Esophagus muscularis mucosa (tissue), 3 donors: ENCODE measurements around the gene AKAP13.

Source experiments
- EP300 ChIP-seq: sonication (generic); formaldehyde crosslinking; IDR thresholded peaks from one replicate; pipeline ENCODE4 v1.6.1; 2017; ENCODE audit warnings: antibody characterized with exemption
- TF ChIP-seq, protein P1 (sequence below), 3 experiments: fragments of 200-600 bp in 2 of 3; fragments of 450-650 bp in 1 of 3; sonication (generic) in 2 of 3; IDR thresholded peaks; one replicate each; pipeline ENCODE4 v1.5.1; 2017 to 2019; ENCODE audit warnings: antibody characterized with exemption in 3 of 3, mild to moderate bottlenecking in 2 of 3, moderate library complexity in 1 of 3

DNA sequence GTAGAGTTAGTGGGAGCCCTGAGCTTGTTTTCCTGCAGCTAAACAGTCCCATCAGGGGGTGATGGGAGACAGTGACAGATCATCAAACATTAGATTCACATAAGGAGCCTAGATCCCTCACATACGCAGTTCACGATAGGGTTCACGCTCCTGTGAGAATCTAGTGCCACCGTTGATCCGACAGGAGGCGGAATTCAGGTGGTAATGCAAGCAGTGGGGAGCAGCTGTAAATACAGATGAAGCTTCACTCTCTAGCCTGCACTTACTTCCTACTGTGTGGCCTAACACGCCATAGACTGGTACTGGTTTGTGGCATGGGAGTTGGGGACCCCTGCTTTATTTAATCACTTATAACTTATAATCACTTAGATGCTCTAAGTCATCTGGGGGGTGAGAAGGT lies 179.1 kb downstream of the AKAP13 start:
- no peak for TF ChIP-seq EP300
- TF ChIP-seq, protein P1, sequence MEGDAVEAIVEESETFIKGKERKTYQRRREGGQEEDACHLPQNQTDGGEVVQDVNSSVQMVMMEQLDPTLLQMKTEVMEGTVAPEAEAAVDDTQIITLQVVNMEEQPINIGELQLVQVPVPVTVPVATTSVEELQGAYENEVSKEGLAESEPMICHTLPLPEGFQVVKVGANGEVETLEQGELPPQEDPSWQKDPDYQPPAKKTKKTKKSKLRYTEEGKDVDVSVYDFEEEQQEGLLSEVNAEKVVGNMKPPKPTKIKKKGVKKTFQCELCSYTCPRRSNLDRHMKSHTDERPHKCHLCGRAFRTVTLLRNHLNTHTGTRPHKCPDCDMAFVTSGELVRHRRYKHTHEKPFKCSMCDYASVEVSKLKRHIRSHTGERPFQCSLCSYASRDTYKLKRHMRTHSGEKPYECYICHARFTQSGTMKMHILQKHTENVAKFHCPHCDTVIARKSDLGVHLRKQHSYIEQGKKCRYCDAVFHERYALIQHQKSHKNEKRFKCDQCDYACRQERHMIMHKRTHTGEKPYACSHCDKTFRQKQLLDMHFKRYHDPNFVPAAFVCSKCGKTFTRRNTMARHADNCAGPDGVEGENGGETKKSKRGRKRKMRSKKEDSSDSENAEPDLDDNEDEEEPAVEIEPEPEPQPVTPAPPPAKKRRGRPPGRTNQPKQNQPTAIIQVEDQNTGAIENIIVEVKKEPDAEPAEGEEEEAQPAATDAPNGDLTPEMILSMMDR (IDR thresholded peaks at IDR 0.05): no peak
